GM18519 (cell line): ENCODE results near the gene CPEB3.
"Not testable (repeated sequence)": the region's sequence is repeated elsewhere in the genome, so short reads cannot be mapped to it uniquely, and the experiment has no call there.

Experiments
- ATAC-seq: cut with Tn5 transposase; IDR thresholded peaks from one replicate; pipeline ENCODE4 v1.9.1; 2021; ENCODE audit warnings: mild to moderate bottlenecking, moderate library complexity; ENCODE audit not compliant: unreplicated experiment, low FRiP score

CPEB3 gene

GRCh38 chr10:92290837-92291615 lies at the start of gene CPEB3, which contains the start of gene MARCHF5:
Gene CPEB3, minus strand, starts transcription at chr10:92291078. Its CDS starts 50,728 bp downstream, at chr10:92240350.
Gene MARCHF5, plus strand, starts transcription at chr10:92291167. Its CDS starts 328 bp downstream, at chr10:92291495.
- ATAC-seq = peak; percentile 98

- not testable (repeated sequence) for ATAC-seq
Measured at GRCh38 chr10:92329927-92330326, 39.0 kb upstream of the CPEB3 start.

GRCh38 chr10:92328993-92329392 lies 38.1 kb upstream of the CPEB3 start:
- no peak for ATAC-seq

GRCh38 chr10:92327445-92328433 lies 36.9 kb upstream of the CPEB3 start:
- ATAC-seq = no peak

GRCh38 chr10:92323079-92323478 lies 32.2 kb upstream of the CPEB3 start:
- no peak for ATAC-seq

GRCh38 chr10:92316610-92317009 lies 25.7 kb upstream of the CPEB3 start:
- no peak for ATAC-seq

GRCh38 chr10:92313750-92314149 lies 22.9 kb upstream of the CPEB3 start:
- ATAC-seq = no peak

GRCh38 chr10:92309272-92309671 lies 18.4 kb upstream of the CPEB3 start:
- no peak for ATAC-seq

GRCh38 chr10:92305133-92306072 lies 14.5 kb upstream of the CPEB3 start:
- no peak for ATAC-seq

- no peak for ATAC-seq
Measured at GRCh38 chr10:92304061-92304460, 13.2 kb upstream of the CPEB3 start.

GRCh38 chr10:92303096-92303495 lies 12.2 kb upstream of the CPEB3 start:
- ATAC-seq = no peak

GRCh38 chr10:92298487-92298886 lies 7.6 kb upstream of the CPEB3 start:
- ATAC-seq = no peak

- no peak for ATAC-seq
Measured at GRCh38 chr10:92291921-92292845, 1.3 kb upstream of the CPEB3 start.

GRCh38 chr10:92291616-92291865 lies 663 bp upstream of the CPEB3 start:
- ATAC-seq = no peak

GRCh38 chr10:92290076-92290836 lies 622 bp downstream of the CPEB3 start:
- ATAC-seq = peak; percentile 5

GRCh38 chr10:92284112-92284704 lies 6.7 kb downstream of the CPEB3 start:
- no peak for ATAC-seq

- no peak for ATAC-seq
Measured at GRCh38 chr10:92278996-92279696, 11.7 kb downstream of the CPEB3 start.

GRCh38 chr10:92274071-92274470 lies 16.8 kb downstream of the CPEB3 start:
- no peak for ATAC-seq
